GM23338 (cell line): Measurements from ENCODE around the gene MVB12B. TPM values are rescaled to one million over a fixed set of nuclear protein-coding genes. Genes with fewer than 3 reads are reported as not detected.

ENCODE experiments used
- ATAC-seq: fragments of 200-7000 bp; cut with Tn5 transposase; 3 replicates; pipeline ENCODE4 v1.9.1; 2020
- DNase-seq: peaks from one replicate; pipeline ENCODE4 v3.0.0-alpha.2; 2015; ENCODE audit warnings: low spot score
- H2AFZ ChIP-seq: fragments of 200-600 bp; sonication (generic); 2 replicates; pipeline ENCODE4 v1.8.0; 2016; ENCODE audit warnings: antibody characterized with exemption, mild to moderate bottlenecking, moderate library complexity
- H3F3A ChIP-seq: fragments of 200-600 bp; sonication (generic); replicated peaks from 2 replicates; pipeline ENCODE4 v1.8.0; 2017; ENCODE audit warnings: antibody characterized with exemption, mixed run types, low read depth
- H3K27ac ChIP-seq: fragments of 200-600 bp; sonication (generic); 2 replicates; pipeline ENCODE4 v1.6.1; 2016; ENCODE audit warnings: low read depth
- H3K27me3 ChIP-seq: fragments of 200-600 bp; sonication (generic); 2 replicates; pipeline ENCODE4 v1.8.0; 2016; ENCODE audit warnings: mild to moderate bottlenecking, mixed run types, moderate library complexity; ENCODE audit not compliant: insufficient read depth
- H3K36me3 ChIP-seq: fragments of 200-600 bp; sonication (generic); 2 replicates; pipeline ENCODE4 v1.8.0; 2016; ENCODE audit warnings: mild to moderate bottlenecking; ENCODE audit not compliant: insufficient read depth
- H3K4me1 ChIP-seq: fragments of 200-600 bp; sonication (generic); 2 replicates; pipeline ENCODE4 v1.8.0; 2016; ENCODE audit warnings: mild to moderate bottlenecking, moderate library complexity; ENCODE audit not compliant: insufficient read depth
- H3K4me2 ChIP-seq: fragments of 200-600 bp; sonication (generic); 2 replicates; pipeline ENCODE4 v1.7.1; 2017; ENCODE audit warnings: mixed run types
- H3K4me3 ChIP-seq: fragments of 200-600 bp; sonication (generic); 2 replicates; pipeline ENCODE4 v1.6.1; 2016; ENCODE audit warnings: mixed run types
- H3K79me2 ChIP-seq: fragments of 200-600 bp; sonication (generic); replicated peaks from 2 replicates; pipeline ENCODE4 v1.8.0; 2017; ENCODE audit warnings: mild to moderate bottlenecking; ENCODE audit not compliant: insufficient read depth
- H3K9me2 ChIP-seq: fragments of 200-600 bp; sonication (generic); 2 replicates; pipeline ENCODE4 v1.8.0; 2017; ENCODE audit not compliant: insufficient read depth
- H4K20me1 ChIP-seq: fragments of 200-600 bp; sonication (generic); replicated peaks from 2 replicates; pipeline ENCODE4 v1.8.0; 2017; ENCODE audit warnings: mild to moderate bottlenecking; ENCODE audit not compliant: insufficient read depth
- H3K27ac Mint-ChIP-seq: 2 replicates; pipeline ENCODE4 v1.8.0; 2020; ENCODE audit warnings: inconsistent platforms, mild to moderate bottlenecking, moderate library complexity, mixed read lengths
- H3K27me3 Mint-ChIP-seq: 3 replicates; pipeline ENCODE4 v1.8.0; 2022; ENCODE audit warnings: low read depth, mild to moderate bottlenecking, moderate library complexity, mixed read lengths, inconsistent platforms; ENCODE audit not compliant: insufficient read depth, poor library complexity
- H3K36me3 Mint-ChIP-seq: 3 replicates; pipeline ENCODE4 v1.8.0; 2021; ENCODE audit warnings: low read depth, mild to moderate bottlenecking, inconsistent platforms, moderate library complexity, mixed read lengths
- H3K4me1 Mint-ChIP-seq: 3 replicates; pipeline ENCODE4 v1.8.0; 2020; ENCODE audit warnings: mild to moderate bottlenecking, inconsistent platforms, mixed read lengths
- H3K4me3 Mint-ChIP-seq: 3 replicates; pipeline ENCODE4 v1.8.0; 2021; ENCODE audit warnings: moderate library complexity, mild to moderate bottlenecking, inconsistent platforms, mixed read lengths
- H3K9me3 Mint-ChIP-seq: 3 replicates; pipeline ENCODE4 v1.8.0; 2020; ENCODE audit warnings: moderate library complexity, mild to moderate bottlenecking, inconsistent platforms, mixed read lengths
- CREB1 ChIP-seq: fragments of 250-450 bp; sonication (Bioruptor Pico); IDR thresholded peaks from 2 replicates; pipeline ENCODE4 v1.5.0; 2020; ENCODE audit warnings: low read depth, mild to moderate bottlenecking, moderate library complexity
- EZH2 ChIP-seq: fragments of 200-600 bp; sonication (generic); IDR thresholded peaks from one replicate; pipeline ENCODE4 v1.8.0; 2017; ENCODE audit warnings: antibody characterized with exemption, mild to moderate bottlenecking, low read depth; ENCODE audit not compliant: unreplicated experiment
- EZH2phosphoT487 ChIP-seq: fragments of 200-600 bp; sonication (generic); IDR thresholded peaks from one replicate; pipeline ENCODE4 v1.8.1; 2018; ENCODE audit warnings: antibody characterized with exemption; ENCODE audit not compliant: unreplicated experiment
- JUNB ChIP-seq: IDR thresholded peaks from one replicate; pipeline ENCODE4 v1.6.1; 2016; ENCODE audit warnings: antibody characterized with exemption; ENCODE audit not compliant: unreplicated experiment
- NANOG ChIP-seq: IDR thresholded peaks from 2 replicates; pipeline ENCODE4 v1.6.1; 2016; ENCODE audit warnings: antibody characterized with exemption, borderline replicate concordance
- POLR2AphosphoS5 ChIP-seq: IDR thresholded peaks from 2 replicates; pipeline ENCODE4 v1.6.1; 2016; ENCODE audit warnings: antibody characterized with exemption, low read depth
- STAT1 ChIP-seq: IDR thresholded peaks from one replicate; pipeline ENCODE4 v1.6.1; 2016; ENCODE audit warnings: antibody characterized with exemption; ENCODE audit not compliant: unreplicated experiment
- ZNF114 ChIP-seq: fragments of 250-450 bp; sonication (Bioruptor Pico); IDR thresholded peaks from 2 replicates; pipeline ENCODE4 v1.5.0; 2020; ENCODE audit warnings: mild to moderate bottlenecking, moderate library complexity
- ZNF331 ChIP-seq: fragments of 250-450 bp; sonication (Bioruptor Pico); IDR thresholded peaks from 2 replicates; pipeline ENCODE4 v1.5.0; 2020; ENCODE audit warnings: low read depth, mild to moderate bottlenecking, moderate library complexity
- polyA plus RNA-seq: library from polyadenylated mRNA; unstranded; fragments of >200 nt; fragmentation: Nextera tagmentation; extraction: Ambion mirVana; gene quantifications from 2 replicates; pipeline ENCODE4 v1.2.1, GENCODE V29; 2016
- total RNA-seq: library from RNA; depleted of rRNA; stranded (reverse); fragments of >200 nt; shearing (Covaris generic); gene quantifications from 2 replicates; pipeline ENCODE4 v1.2.3, GENCODE V29; 2014
- TF ChIP-seq, protein P1 (sequence below): IDR thresholded peaks from one replicate; pipeline ENCODE4 v1.6.1; 2018; ENCODE audit warnings: antibody characterized with exemption; ENCODE audit not compliant: unreplicated experiment
- TF ChIP-seq, protein P2 (sequence below): fragments of 250-450 bp; sonication (Bioruptor Pico); IDR thresholded peaks from 2 replicates; pipeline ENCODE4 v1.5.0; 2020; ENCODE audit warnings: mild to moderate bottlenecking, moderate library complexity
- TF ChIP-seq, protein P3 (sequence below), 2 experiments: fragments of 200-600 bp in 1 of 2; sonication (generic) in 1 of 2; conservative IDR thresholded peaks; 2 replicates each; pipeline versions ENCODE4 v1.5.1 to v1.6.1; 2016 to 2017; ENCODE audit warnings: antibody characterized with exemption in 2 of 2, low read depth in 2 of 2, mild to moderate bottlenecking in 2 of 2, moderate library complexity in 1 of 2
- TF ChIP-seq, protein P4 (sequence below): IDR thresholded peaks from 2 replicates; pipeline ENCODE4 v1.6.1; 2016; ENCODE audit warnings: antibody characterized with exemption

The MVB12B gene
- total and polyA plus RNA-seq, 2 experiments from 2014 or later: 1.9 to 6.6 TPM

DNA sequence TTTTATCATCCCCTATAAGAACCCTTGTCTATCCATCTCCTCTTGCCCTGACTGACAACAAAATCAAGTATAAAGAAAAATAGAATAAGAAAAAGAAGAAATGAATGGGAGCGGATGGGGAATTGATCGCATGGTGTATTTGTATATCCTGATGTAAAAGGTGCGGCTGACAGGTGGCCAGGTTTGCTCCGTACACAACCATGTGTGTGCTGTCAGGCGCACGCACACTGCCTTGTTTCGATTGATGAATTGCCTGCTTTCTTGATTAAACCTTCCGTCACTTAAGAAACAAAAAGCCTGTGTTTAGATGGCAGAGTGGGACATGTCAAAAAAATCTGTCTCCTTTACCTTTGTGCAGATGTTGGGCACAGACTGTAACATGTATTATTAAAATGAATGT is 102.6 kb downstream of the MVB12B start:
- H3K27ac ChIP-seq: no peak overlapping the region
- no peaks in the 10 kb centered on the region for H3K36me3 Mint-ChIP-seq
- H3K27me3 Mint-ChIP-seq: peaks cover 8% of the 10 kb centered on the region
- no peak overlapping the region for H3K27ac Mint-ChIP-seq
- H3K9me2 ChIP-seq: no peaks in the 10 kb centered on the region
- no peaks in the 10 kb centered on the region; the same call in 1 of the 2 replicates for H4K20me1 ChIP-seq
- H3F3A ChIP-seq: no peaks in the 10 kb centered on the region
- H3K79me2 ChIP-seq: no peaks in the 10 kb centered on the region
- H3K4me3 Mint-ChIP-seq: no peak overlapping the region
- TF ChIP-seq, protein P1, sequence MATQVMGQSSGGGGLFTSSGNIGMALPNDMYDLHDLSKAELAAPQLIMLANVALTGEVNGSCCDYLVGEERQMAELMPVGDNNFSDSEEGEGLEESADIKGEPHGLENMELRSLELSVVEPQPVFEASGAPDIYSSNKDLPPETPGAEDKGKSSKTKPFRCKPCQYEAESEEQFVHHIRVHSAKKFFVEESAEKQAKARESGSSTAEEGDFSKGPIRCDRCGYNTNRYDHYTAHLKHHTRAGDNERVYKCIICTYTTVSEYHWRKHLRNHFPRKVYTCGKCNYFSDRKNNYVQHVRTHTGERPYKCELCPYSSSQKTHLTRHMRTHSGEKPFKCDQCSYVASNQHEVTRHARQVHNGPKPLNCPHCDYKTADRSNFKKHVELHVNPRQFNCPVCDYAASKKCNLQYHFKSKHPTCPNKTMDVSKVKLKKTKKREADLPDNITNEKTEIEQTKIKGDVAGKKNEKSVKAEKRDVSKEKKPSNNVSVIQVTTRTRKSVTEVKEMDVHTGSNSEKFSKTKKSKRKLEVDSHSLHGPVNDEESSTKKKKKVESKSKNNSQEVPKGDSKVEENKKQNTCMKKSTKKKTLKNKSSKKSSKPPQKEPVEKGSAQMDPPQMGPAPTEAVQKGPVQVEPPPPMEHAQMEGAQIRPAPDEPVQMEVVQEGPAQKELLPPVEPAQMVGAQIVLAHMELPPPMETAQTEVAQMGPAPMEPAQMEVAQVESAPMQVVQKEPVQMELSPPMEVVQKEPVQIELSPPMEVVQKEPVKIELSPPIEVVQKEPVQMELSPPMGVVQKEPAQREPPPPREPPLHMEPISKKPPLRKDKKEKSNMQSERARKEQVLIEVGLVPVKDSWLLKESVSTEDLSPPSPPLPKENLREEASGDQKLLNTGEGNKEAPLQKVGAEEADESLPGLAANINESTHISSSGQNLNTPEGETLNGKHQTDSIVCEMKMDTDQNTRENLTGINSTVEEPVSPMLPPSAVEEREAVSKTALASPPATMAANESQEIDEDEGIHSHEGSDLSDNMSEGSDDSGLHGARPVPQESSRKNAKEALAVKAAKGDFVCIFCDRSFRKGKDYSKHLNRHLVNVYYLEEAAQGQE: no peak
- TF ChIP-seq EZH2: no peak
- TF ChIP-seq, protein P2, sequence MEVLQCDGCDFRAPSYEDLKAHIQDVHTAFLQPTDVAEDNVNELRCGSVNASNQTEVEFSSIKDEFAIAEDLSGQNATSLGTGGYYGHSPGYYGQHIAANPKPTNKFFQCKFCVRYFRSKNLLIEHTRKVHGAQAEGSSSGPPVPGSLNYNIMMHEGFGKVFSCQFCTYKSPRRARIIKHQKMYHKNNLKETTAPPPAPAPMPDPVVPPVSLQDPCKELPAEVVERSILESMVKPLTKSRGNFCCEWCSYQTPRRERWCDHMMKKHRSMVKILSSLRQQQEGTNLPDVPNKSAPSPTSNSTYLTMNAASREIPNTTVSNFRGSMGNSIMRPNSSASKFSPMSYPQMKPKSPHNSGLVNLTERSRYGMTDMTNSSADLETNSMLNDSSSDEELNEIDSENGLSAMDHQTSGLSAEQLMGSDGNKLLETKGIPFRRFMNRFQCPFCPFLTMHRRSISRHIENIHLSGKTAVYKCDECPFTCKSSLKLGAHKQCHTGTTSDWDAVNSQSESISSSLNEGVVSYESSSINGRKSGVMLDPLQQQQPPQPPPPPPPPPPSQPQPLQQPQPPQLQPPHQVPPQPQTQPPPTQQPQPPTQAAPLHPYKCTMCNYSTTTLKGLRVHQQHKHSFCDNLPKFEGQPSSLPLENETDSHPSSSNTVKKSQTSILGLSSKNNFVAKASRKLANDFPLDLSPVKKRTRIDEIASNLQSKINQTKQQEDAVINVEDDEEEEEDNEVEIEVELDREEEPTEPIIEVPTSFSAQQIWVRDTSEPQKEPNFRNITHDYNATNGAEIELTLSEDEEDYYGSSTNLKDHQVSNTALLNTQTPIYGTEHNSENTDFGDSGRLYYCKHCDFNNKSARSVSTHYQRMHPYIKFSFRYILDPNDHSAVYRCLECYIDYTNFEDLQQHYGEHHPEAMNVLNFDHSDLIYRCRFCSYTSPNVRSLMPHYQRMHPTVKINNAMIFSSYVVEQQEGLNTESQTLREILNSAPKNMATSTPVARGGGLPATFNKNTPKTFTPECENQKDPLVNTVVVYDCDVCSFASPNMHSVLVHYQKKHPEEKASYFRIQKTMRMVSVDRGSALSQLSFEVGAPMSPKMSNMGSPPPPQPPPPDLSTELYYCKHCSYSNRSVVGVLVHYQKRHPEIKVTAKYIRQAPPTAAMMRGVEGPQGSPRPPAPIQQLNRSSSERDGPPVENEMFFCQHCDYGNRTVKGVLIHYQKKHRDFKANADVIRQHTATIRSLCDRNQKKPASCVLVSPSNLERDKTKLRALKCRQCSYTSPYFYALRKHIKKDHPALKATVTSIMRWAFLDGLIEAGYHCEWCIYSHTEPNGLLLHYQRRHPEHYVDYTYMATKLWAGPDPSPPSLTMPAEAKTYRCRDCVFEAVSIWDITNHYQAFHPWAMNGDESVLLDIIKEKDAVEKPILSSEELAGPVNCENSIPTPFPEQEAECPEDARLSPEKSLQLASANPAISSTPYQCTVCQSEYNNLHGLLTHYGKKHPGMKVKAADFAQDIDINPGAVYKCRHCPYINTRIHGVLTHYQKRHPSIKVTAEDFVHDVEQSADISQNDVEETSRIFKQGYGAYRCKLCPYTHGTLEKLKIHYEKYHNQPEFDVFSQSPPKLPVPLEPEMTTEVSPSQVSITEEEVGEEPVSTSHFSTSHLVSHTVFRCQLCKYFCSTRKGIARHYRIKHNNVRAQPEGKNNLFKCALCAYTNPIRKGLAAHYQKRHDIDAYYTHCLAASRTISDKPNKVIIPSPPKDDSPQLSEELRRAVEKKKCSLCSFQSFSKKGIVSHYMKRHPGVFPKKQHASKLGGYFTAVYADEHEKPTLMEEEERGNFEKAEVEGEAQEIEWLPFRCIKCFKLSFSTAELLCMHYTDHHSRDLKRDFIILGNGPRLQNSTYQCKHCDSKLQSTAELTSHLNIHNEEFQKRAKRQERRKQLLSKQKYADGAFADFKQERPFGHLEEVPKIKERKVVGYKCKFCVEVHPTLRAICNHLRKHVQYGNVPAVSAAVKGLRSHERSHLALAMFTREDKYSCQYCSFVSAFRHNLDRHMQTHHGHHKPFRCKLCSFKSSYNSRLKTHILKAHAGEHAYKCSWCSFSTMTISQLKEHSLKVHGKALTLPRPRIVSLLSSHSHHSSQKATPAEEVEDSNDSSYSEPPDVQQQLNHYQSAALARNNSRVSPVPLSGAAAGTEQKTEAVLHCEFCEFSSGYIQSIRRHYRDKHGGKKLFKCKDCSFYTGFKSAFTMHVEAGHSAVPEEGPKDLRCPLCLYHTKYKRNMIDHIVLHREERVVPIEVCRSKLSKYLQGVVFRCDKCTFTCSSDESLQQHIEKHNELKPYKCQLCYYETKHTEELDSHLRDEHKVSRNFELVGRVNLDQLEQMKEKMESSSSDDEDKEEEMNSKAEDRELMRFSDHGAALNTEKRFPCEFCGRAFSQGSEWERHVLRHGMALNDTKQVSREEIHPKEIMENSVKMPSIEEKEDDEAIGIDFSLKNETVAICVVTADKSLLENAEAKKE: no peak
- no peak for TF ChIP-seq EZH2phosphoT487
- TF ChIP-seq, protein P3, sequence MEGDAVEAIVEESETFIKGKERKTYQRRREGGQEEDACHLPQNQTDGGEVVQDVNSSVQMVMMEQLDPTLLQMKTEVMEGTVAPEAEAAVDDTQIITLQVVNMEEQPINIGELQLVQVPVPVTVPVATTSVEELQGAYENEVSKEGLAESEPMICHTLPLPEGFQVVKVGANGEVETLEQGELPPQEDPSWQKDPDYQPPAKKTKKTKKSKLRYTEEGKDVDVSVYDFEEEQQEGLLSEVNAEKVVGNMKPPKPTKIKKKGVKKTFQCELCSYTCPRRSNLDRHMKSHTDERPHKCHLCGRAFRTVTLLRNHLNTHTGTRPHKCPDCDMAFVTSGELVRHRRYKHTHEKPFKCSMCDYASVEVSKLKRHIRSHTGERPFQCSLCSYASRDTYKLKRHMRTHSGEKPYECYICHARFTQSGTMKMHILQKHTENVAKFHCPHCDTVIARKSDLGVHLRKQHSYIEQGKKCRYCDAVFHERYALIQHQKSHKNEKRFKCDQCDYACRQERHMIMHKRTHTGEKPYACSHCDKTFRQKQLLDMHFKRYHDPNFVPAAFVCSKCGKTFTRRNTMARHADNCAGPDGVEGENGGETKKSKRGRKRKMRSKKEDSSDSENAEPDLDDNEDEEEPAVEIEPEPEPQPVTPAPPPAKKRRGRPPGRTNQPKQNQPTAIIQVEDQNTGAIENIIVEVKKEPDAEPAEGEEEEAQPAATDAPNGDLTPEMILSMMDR (conservative IDR thresholded peaks at IDR 0.05; ENCODE audit: low read depth in 2 of 2): no peak
- no peak for TF ChIP-seq POLR2AphosphoS5
- no peak for TF ChIP-seq JUNB
- TF ChIP-seq STAT1: no peak
- no peak for TF ChIP-seq ZNF114 (CRISPR knock-in tag)
- no peak for TF ChIP-seq ZNF331
- no peak for TF ChIP-seq CREB1 (CRISPR knock-in tag)
- TF ChIP-seq NANOG: no peak
- TF ChIP-seq, protein P4, sequence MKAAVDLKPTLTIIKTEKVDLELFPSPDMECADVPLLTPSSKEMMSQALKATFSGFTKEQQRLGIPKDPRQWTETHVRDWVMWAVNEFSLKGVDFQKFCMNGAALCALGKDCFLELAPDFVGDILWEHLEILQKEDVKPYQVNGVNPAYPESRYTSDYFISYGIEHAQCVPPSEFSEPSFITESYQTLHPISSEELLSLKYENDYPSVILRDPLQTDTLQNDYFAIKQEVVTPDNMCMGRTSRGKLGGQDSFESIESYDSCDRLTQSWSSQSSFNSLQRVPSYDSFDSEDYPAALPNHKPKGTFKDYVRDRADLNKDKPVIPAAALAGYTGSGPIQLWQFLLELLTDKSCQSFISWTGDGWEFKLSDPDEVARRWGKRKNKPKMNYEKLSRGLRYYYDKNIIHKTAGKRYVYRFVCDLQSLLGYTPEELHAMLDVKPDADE: no peak
- no peaks in the 10 kb centered on the region for H3K36me3 ChIP-seq
- H3K4me1 ChIP-seq: peaks cover 3% of the 10 kb centered on the region; the same call in 1 of the 2 replicates
- H2AFZ ChIP-seq: no peak overlapping the region
- H3K9me3 Mint-ChIP-seq: no peaks in the 10 kb centered on the region; the same call in 2 of the 3 replicates
- DNase-seq (no peak), ATAC-seq (no peak)
- H3K4me1 Mint-ChIP-seq: peaks cover 7% of the 10 kb centered on the region
- no peak overlapping the region for H3K4me2 ChIP-seq
- no peak overlapping the region for H3K4me3 ChIP-seq
- H3K27me3 ChIP-seq: no peaks in the 10 kb centered on the region
